Endothelial cell of umbilical vein (primary cell): Measurements from ENCODE around the gene COL9A3. TPM values are rescaled to one million over a fixed set of nuclear protein-coding genes. Genes with fewer than 3 reads are reported as not detected.

Experiments
- BruUV-seq: library from RNA; stranded (reverse); fragments of 400-500 nt; replicated peaks from 2 replicates; lab custom pipeline; 2021; lab: Mats Ljungman, UMichigan
- CTCF ChIA-PET: fragments of 300-600, 350-600 bp; sonication (Branson Sonifier 250); formaldehyde crosslinking; loops from one replicate; lab custom pipeline; 2021; ENCODE audit warnings: antibody characterized with exemption, inconsistent platforms; lab: Charles Lee
- POLR2A ChIA-PET: fragments of 300-600, 350-600 bp; sonication (Branson Sonifier 250); formaldehyde crosslinking; loops from one replicate; lab custom pipeline; 2021; ENCODE audit warnings: antibody characterized with exemption, inconsistent platforms; lab: Charles Lee
- DNase-seq: peaks from one replicate; pipeline ENCODE4 v3.0.0-alpha.2; 2011; ENCODE audit warnings: low read depth, low spot score
- FAIRE-seq: peaks from 2 replicates; lab custom pipeline; 2011; peaks lifted over from hg19 to GRCh38; lab: Jason Lieb, UNC
- H2AFZ ChIP-seq: 2 replicates; pipeline ENCODE4 v1.6.0; 2012; ENCODE audit warnings: low read depth, low read length, control low read depth, inconsistent platforms
- H3K27ac ChIP-seq: 2 replicates; pipeline ENCODE4 v1.5.1; 2011; ENCODE audit warnings: low read depth, mild to moderate bottlenecking, control low read depth, low read length, moderate library complexity; ENCODE audit not compliant: insufficient read depth
- H3K27me3 ChIP-seq, 2 experiments: 2 replicates each; pipeline versions ENCODE4 v1.6.0 to v1.6.1; 2011; ENCODE audit warnings: low read length in 2 of 2, mixed read lengths in 1 of 2; ENCODE audit not compliant: control insufficient read depth in 2 of 2, insufficient read depth in 2 of 2
- H3K36me3 ChIP-seq, 2 experiments: 2 replicates in 1 of 2; 3 replicates in 1 of 2; pipeline ENCODE4 v1.5.1; 2011; ENCODE audit warnings: low read length in 2 of 2, mild to moderate bottlenecking in 1 of 2, moderate library complexity in 1 of 2; ENCODE audit not compliant: control insufficient read depth in 2 of 2, insufficient read depth in 2 of 2; ENCODE audit errors: extremely low read depth in 1 of 2
- H3K4me1 ChIP-seq: 3 replicates; pipeline ENCODE4 v1.5.1; 2011; ENCODE audit warnings: mild to moderate bottlenecking, low read length; ENCODE audit not compliant: control insufficient read depth, insufficient read depth; ENCODE audit errors: extremely low read depth
- H3K4me2 ChIP-seq: 2 replicates; pipeline ENCODE4 v1.6.1; 2011; ENCODE audit warnings: low read length, control low read depth, mixed read lengths; ENCODE audit not compliant: insufficient read depth
- H3K4me3 ChIP-seq, 3 experiments: fragments of 200-600 bp in 1 of 3; sonication (generic), shearing (Covaris generic) in 1 of 3; replicated peaks in 1 of 3; 2 replicates each; pipeline ENCODE4 v1.5.1; 2011 to 2016; ENCODE audit warnings: control low read depth in 3 of 3, low read length in 3 of 3, mild to moderate bottlenecking in 2 of 3, inconsistent platforms in 1 of 3, low read depth in 1 of 3, moderate library complexity in 1 of 3; ENCODE audit not compliant: insufficient read depth in 1 of 3
- H3K79me2 ChIP-seq: 2 replicates; pipeline ENCODE4 v1.6.0; 2012; ENCODE audit warnings: low read length, inconsistent platforms; ENCODE audit not compliant: control insufficient read depth, insufficient read depth
- H3K9ac ChIP-seq: replicated peaks from 2 replicates; pipeline ENCODE3; 2011; ENCODE audit warnings: low read length, control low read depth; ENCODE audit not compliant: insufficient read depth; ENCODE audit errors: extremely low read depth
- H3K9me1 ChIP-seq: replicated peaks from 3 replicates; pipeline ENCODE4 v1.6.0; 2011; ENCODE audit warnings: mild to moderate bottlenecking, low read length; ENCODE audit not compliant: control insufficient read depth, insufficient read depth; ENCODE audit errors: extremely low read depth
- H3K9me3 ChIP-seq: replicated peaks from 2 replicates; pipeline ENCODE4 v1.5.1; 2012; ENCODE audit warnings: low read length, inconsistent platforms; ENCODE audit not compliant: control insufficient read depth, insufficient read depth
- H4K20me1 ChIP-seq: replicated peaks from 2 replicates; pipeline ENCODE3; 2011; ENCODE audit warnings: mild to moderate bottlenecking, low read length; ENCODE audit not compliant: control insufficient read depth, insufficient read depth; ENCODE audit errors: extremely low read depth
- CTCF ChIP-seq, 2 donors: IDR thresholded peaks; 1 replicate in 1 of 2; 2 replicates in 1 of 2; pipeline ENCODE4 v1.5.1; 2011; ENCODE audit warnings: low read length in 2 of 2, mild to moderate bottlenecking in 2 of 2, moderate library complexity in 2 of 2, control low read depth in 1 of 2, inconsistent platforms in 1 of 2, low read depth in 1 of 2; ENCODE audit not compliant: insufficient read depth in 1 of 2; ENCODE audit errors: extremely low read depth in 1 of 2
- FOS ChIP-seq: IDR thresholded peaks from 2 replicates; pipeline ENCODE4 v1.6.1; 2011; ENCODE audit warnings: mild to moderate bottlenecking, low read length, moderate library complexity, borderline replicate concordance; ENCODE audit not compliant: insufficient read depth
- GATA2 ChIP-seq: IDR thresholded peaks from 2 replicates; pipeline ENCODE4 v1.7.0; 2011; ENCODE audit warnings: low read depth, mild to moderate bottlenecking, moderate library complexity, mixed read lengths, low read length; ENCODE audit not compliant: insufficient read length, insufficient read depth
- JUN ChIP-seq: IDR thresholded peaks from 2 replicates; pipeline ENCODE4 v1.6.1; 2011; ENCODE audit warnings: borderline replicate concordance, low read depth; ENCODE audit not compliant: insufficient read length, insufficient read depth
- MAX ChIP-seq: IDR thresholded peaks from 2 replicates; pipeline ENCODE4 v1.6.1; 2011; ENCODE audit not compliant: insufficient read depth, insufficient read length
- MYC ChIP-seq: IDR thresholded peaks from one replicate; pipeline ENCODE4 v1.6.1; 2011; ENCODE audit warnings: mild to moderate bottlenecking, low read depth, low read length
- POLR2A ChIP-seq: IDR thresholded peaks from 2 replicates; pipeline ENCODE4 v1.6.1; 2012; ENCODE audit warnings: low read depth, mild to moderate bottlenecking, control low read depth, low read length
- POLR2AphosphoS5 ChIP-seq: IDR thresholded peaks from 2 replicates; pipeline ENCODE4 v1.6.1; 2012; ENCODE audit warnings: low read depth, mild to moderate bottlenecking, control low read depth, low read length, moderate library complexity; ENCODE audit not compliant: insufficient read depth
- dilution Hi-C: fragments of 300-500 bp; cut with MboI; formaldehyde crosslinking; loops from one replicate; pipeline ENCODE4 v1.15.0; 2019; ENCODE audit warnings: low sequenced_read_pairs; ENCODE audit not compliant: extremely low pct_ligation_motif_present
- intact Hi-C: fragments of 100-400 bp; cut with micrococcal nuclease; formaldehyde crosslinking; loops from one replicate; pipeline ENCODE4 v1.10.0; 2022
- polyA plus RNA-seq, 4 experiments: library from polyadenylated mRNA; depleted of rRNA in 3 of 4; stranded (reverse) in 3 of 4; unstranded in 1 of 4; fragments of >200 nt; gene quantifications; 2 replicates each; pipeline versions ENCODE4 v1.2.1 to v1.2.3, GENCODE V29; 2011 to 2012; ENCODE audit warnings: missing spikeins in 1 of 4
- total RNA-seq: library from RNA; stranded (reverse); gene quantifications from 2 replicates; pipeline ENCODE4 v1.2.3, GENCODE V29; 2021

COL9A3 gene
- total and polyA plus RNA-seq, 2 donors (not counting 3 experiments of a cell fraction or from before 2014, with no cell fraction given): 0.46 to 0.60 TPM

GRCh38 chr20:62774762-62775161 is 42.1 kb upstream of the COL9A3 start:
- Histone ChIP-seq H2AFZ (no peak overlapping the region), H4K20me1 (no peaks in the 10 kb centered on the region), H3K9me3 (no peaks in the 10 kb centered on the region), H3K4me1 (peaks cover 11% of the 10 kb centered on the region), H3K9ac (no peak overlapping the region), H3K4me2 (no peak overlapping the region), H3K27ac (no peak overlapping the region), H3K4me3 (no peak overlapping the region), H3K36me3 (no peaks in the 10 kb centered on the region), H3K9me1 (no peaks in the 10 kb centered on the region), H3K79me2 (no peaks in the 10 kb centered on the region), H3K27me3 (no peaks in the 10 kb centered on the region)
- dilution Hi-C loops (no loop called here), intact Hi-C loops (no loop called here)
- CTCF ChIA-PET: no interaction called here
- no TSS peak for BruUV-seq
- POLR2A ChIA-PET: no interaction called here
- DNase-seq (no peak), FAIRE-seq (no peak)
- TF ChIP-seq POLR2AphosphoS5 (no peak), JUN (no peak), FOS (no peak), GATA2 (no peak), POLR2A (no peak), CTCF (IDR thresholded peaks at IDR 0.05; ENCODE audit: extremely low read depth in 1 of 2, insufficient read depth in 1 of 2, low read depth in 1 of 2, low read length in 2 of 2) (no peak), MAX (no peak), MYC (no peak)
